Activated T-cell treated with anti-CD3 and anti-CD28 coated beads, Interleukin-2, amount 50 U/mL, for 1 hour (primary cell): ENCODE results near the gene ETV1.
"Not testable (repeated sequence)": the region's sequence is repeated elsewhere in the genome, so short reads cannot be mapped to it uniquely, and the experiment has no call there.

Experiments used
- DNase-seq: peaks from one replicate; pipeline ENCODE4 v3.0.0-alpha.2; 2020

The ETV1 gene

DNA sequence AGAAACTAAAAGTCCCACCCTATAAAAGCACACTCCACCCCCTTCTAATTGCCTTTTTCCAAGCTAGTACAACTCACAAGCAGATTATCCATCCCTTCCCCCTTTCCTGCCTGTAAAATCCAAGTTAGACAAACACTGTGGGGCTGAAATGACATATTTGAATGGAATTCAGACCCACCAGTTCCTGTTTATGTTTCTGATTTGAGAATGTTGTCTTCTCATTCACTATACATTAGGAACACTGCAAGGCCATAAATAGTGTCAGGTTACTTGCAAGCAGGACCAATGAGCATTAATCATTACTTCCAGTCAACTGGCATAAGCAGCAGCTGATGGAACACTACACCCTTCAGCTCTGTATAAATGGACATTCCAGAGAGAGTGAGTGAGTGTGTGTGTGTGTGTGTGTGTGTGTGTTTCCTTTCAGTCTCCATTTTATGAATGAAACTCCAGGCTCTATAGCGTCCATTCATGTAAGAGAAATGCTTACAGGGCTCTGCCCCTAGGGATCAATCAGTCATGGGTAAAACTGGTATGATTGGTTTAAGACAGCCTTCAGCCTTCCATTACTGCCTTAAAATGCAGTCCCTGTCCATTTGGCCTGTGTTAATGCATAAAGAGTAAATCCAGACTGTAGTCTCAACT, 69.3 kb downstream of the ETV1 start:
- DNase-seq = no peak

DNA sequence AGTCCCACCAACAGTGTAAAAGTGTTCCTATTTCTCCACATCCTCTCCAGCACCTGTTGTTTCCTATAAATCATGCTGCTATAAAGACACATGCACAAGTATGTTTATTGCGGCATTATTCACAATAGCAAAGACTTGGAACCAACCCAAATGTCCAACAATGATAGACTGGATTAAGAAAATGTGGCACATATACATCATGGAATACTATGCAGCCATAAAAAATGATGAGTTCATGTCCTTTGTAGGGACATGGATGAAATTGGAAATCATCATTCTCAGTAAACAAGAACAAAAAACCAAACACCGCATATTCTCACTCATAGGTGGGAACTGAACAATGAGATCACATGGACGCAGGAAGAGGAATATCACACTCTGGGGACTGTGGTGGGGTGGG, 71.1 kb downstream of the ETV1 start:
- DNase-seq = not testable (repeated sequence)

DNA sequence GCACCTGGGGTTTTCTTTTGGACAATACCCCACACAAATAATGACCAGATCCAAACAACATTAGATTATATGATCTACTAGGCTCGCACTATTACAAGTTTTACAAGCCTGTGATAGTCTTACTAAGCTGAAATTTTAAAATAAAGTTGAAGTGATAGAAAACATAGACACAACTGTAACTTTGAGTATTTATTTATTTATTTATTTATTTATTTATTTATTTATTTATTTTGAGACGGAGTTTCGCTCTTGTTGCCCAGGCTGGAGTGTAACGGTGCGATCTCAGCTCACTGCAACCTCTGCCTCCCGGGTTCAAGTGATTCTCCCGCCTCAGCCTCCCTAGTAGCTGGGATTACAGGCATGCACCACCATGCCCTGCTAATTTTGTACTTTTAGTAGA, 72.4 kb downstream of the ETV1 start:
- DNase-seq = not testable (repeated sequence)

DNA sequence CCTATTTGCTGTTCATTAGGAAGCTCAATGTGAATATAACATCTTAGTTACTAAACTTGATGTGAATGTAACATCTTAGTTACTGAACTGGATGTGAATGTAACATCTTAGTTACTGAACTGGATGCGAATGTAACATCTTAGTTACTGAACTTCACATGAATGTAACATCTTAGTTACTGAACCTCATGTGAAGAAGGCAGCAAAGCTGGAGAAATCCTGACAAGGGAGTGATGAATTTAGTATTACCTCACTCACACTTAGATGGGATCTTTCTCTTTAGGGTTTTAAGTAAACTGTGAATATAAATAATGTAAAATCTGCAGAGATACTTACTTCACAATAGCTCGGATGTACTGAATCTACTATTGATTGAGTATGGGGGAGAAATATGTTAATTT, 73.6 kb downstream of the ETV1 start:
- DNase-seq = no peak

DNA sequence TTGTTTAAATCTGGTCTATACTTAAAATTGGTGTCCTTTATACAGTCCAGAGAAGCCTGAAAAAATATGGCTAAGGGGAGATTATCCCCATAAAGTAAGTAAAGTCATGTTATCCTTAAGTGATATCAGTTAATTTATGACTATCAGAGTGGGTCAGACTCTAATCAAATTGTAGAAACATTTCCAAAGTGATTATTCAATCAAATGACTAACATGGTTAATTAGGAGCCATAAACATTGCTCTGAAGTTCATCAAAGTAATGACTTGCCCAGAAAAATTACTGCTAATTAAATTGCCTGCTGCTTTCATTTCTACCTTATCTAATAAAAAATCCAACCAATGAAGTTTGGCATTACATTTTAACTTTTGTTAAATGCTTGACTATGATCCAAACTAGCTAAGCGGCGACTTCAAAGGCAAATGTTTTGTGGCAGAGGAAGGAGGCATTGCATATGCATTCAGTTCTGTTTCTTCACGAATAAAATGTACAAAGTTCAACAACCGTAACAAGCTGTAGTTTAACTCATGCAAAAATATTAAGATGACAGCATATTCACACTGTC, 76.7 kb downstream of the ETV1 start:
- no peak for DNase-seq

DNA sequence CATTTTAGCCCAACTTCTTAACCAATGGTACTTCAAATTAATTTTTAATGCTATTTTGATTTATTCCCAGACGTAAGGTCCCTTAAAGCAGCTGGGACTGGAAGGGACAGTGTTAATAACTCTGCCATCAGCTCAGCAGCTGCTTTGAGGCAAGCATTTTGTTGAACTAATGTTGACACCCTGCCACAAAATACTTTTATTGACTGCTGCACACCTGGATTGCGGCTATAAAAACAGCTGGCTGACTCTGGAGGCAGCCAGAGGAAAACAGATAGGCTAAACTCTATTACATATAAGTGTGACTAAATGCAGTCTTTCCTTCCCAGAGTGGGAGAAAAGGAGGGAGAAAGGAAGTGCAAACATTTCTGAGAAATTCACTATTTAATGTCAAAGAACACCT, 77.6 kb downstream of the ETV1 start:
- no peak for DNase-seq

DNA sequence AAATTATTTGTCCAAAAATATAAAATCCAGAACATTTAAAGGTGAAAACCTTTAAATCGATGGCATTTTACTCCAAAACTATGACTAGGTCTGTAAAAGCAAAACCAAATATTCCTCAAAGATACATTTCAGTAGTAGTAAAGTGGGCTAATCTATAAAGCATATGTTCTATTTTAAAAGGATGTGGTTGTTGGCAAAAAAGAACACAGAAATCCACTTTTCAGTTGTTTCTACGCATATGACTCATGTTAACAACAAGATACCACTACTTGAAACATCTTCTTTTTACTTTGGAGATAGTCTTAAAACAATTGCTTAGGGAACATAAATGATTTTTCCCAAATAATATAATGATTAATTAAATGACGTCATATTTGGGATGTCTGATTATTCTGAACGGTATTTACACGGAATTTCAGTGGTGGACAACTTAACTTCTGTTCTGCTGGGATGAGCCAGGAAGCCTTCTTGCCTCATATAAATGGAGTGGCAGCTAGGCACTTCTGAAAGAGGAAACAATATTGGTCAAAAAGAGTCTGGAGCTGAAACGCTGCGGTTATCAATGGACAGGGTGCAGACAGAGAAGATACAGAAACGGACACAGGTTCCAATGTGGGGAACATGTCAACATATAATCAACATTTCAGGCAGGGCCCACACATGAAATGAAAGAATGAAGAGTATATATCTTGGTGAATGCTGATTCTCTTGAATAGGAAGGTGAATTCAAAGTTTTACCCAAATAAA, 78.5 kb downstream of the ETV1 start:
- DNase-seq = no peak

DNA sequence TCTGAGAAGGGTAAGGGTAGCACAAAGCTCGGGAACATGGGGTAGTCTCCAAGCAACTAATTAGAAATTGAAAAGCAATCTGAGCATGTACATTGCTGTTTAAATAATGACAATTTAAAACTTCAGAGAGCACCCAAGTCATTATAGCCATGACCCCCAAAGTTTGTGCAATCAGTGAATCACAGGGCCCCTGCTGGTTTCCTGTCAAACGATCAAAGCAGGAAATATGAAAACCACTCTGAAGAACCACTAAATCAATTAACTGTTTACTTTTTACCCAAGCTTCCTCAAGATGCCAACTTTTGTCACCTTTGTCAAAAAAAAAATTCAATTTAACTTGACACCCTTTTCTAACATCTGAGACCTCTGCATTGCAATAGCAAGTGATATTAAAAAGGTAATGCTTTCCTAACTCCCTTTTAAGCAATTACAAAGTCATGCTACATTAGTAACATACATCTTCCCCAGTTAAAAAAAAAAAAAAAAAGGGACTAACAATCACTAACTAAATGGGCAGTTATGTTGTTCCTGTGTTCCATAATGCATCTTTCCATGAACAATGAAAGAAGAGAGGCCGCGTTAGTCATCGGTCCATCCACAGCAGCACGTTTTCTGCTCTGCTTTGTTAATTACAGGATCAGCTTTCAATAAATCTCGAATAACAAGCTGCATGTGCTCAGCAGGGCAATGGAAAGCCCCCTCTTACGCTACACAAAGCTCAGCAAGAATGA, 80.6 kb downstream of the ETV1 start:
- no peak for DNase-seq

DNA sequence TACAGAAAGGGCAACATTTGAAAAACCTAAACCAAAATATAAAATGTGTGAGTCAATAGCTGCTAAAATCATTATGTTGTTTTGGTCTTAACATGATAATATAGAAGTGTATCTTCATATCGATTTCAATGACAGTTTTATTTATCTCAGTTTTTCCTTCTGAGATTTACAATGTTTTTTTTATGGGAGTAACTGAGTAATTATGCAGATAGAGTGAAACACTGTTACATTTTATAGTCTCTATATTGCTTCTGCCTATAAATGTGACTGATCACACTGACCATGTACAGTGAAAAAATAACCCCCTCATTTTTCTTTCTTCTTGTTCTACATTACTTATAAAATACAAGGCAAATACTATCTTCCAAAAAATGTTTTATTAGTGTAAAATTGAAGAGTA, 81.6 kb downstream of the ETV1 start:
- DNase-seq = no peak

DNA sequence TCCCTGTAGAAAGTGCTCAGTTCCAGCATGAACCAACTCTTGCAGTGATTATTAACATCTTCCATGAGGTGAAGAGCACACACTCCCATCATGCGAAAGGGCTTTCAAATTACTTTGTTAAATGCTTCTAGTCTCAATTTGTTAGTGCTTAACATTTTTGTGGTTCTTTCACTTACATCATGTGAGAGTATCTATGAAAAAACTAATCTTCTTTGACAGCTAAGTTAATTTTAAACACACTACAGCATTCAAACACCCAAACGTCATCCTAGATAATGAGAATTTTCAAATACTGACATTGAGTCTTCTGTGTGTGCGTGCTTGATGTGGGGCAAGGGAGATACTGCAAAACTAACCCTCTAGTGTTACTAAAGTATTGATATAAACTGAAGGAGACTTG, 84.8 kb downstream of the ETV1 start:
- DNase-seq = no peak

DNA sequence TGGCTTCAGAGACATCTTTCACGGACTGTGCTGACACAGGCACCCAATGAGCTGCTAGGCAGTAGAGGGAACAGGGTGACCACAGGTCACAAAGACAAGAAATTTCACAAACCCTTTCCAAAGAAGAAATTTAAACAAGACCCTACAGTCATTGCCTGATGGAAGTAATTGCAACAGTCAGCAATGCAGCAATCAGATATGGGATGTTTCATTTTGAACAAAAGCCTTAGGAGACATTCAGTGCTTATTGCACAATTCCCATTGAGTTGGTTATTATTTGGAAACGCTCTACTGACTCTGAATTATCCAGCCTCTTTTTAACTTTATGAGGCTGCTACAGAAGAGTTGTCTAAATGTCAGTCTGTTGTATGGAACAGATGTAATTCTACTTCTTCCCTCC, 85.5 kb downstream of the ETV1 start:
- DNase-seq = no peak

DNA sequence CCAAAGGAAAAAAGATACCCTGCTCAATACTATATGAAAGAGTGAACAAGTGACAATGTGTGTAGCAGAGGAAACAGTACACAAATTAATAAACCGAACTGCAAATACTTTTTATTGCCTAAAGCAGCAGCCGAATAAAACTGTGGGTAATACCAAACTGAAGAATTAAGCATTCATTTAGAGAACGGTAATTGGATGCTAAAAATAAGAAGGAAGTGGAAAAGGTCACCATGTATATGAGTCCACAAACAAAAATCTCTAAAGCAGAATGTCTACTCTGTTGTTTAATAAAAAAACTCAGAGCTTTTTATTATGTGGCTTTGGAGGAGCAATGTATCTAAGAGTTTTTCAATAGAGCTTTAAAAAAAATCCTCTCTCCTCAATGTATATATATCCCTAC, 87.9 kb downstream of the ETV1 start:
- no peak for DNase-seq

DNA sequence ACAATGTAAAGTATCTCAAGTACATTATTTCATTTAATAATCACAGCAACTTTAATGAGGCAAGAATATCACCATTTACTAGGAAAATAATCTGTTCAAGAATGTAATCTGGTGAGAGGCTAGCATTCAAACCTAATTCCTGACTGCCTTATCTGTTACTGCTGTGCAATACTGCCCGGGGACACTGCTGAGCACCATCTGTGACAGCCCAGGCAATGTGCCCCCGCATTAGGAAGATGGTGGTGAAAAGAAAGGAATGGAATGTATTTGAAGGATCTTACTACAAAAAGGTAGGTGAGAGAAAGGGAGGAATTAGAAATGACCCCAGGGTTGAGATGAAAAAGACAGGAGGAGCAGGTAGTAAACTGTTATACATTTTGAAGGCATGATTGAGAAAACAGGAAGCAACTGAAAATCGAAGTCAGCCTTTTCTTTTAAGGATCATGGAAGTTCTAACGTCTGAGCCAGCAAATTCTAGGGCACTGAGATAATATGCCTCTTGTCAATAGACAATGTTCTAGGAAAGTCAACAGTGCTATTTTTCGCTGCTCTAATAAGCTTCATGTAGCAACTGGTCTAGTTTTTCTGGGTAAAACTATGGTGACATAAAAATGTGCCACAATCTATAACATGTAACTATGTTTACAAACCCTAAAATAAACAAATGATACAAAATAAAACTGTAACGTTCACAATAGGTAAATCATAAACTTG, 90.4 kb downstream of the ETV1 start:
- no peak for DNase-seq

DNA sequence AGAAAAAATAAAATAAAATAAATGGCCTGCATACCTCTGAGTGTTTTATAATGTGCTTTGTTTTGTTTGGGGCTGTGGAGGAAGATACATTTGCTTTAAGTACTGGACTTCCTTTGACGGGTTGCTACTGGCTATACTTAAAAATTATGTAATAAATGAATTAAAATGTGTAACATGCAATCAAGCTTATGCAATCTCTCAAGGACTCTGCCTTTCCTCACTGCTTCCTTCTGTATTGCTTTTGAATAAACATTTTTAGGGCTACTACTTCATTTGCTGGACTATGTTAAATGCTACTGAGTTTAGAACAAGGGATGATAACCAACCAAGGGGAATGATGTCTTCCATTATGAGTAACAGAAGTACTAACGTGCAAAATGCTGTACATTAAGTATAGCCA, 91.6 kb downstream of the ETV1 start:
- no peak for DNase-seq

DNA sequence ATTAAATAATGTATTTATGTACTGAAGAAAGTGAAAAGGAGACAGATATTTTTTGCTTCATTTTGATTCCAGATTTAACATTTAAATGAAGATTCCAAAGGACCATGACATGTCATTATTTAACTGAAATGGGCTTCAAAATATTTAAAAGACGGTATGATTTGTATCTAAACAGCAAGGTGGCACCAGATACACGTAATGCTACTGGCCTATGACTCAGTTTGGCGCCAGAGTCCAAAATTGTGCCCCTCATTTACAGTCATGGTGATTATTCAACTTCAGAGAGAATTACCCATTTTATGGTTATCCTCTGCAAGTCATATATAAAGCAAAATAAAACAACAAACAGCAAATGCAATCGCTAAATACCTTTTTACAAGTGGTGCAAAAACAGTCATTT, 94.5 kb downstream of the ETV1 start:
- DNase-seq = no peak

DNA sequence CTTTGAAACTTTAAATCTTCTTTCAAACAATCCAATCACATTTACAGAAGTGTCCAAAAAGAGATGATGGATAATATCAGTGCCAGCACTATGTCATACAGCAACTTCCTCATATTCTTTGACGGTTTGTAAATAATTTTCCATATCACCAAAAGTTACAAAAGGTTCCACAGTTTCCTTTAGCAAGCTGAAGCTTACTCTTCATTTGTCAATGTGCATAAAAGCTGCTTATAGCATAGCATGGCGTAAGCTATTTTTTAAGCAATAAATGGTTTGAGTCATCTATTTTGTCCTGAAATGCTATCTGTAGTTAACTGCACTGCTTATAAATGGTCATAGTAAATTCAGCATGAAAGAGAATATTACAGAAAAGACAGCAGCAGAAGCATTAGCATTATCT, 95.1 kb downstream of the ETV1 start:
- no peak for DNase-seq

DNA sequence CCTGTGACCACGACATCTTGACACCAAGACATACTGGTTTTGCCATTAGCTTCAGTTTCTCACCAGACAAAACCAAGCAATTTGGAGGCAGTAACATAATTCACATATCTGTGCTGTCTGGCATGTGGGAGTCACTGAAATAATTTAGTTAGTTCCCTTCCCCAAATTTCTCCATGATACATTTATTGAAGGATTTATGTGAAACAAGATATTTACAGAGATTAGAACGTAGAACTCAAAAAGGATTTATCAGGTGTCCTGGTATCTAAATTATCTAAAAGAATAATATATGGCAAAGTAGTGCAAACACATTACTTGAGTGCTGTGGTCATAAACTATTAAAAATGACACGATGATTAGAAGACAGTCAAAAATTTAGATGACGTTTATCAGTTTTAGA, 98.7 kb downstream of the ETV1 start:
- no peak for DNase-seq

DNA sequence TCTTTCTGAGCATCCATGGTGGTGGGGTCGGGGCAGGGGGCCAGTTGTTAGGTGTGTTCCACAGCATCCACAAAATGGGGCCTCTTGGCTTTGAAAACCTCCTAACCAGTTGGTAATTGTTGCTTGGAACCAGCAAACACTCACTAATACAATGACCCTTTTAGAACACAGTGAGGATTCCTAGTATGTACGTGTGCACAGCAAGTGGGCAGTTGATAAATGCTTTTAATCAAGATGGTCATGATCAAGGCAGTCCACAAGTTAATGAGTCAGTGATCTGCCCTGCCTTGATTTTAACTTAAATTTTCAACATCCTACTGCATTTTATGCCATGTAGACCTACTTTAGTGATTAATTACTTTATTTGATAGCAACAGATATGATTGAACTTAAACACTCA, 103.1 kb downstream of the ETV1 start:
- no peak for DNase-seq

DNA sequence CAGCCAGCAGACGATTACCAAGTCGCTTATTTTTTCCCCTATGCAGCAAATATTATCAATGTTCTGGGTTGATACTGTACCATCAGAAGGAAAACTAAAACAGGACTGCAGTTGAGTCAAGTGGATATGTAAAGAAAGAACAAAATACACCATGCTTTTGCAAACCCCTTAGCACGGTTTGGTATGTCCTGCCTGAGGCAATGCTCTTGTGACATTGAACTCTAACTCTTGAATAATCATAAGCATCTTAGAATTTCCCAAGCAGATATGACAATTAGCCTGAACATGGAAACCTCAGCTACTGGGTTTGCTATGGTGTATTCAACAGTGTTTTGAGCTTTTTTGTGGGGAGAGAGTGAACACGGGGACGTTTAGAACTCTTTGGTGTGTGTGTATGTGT, 107.4 kb downstream of the ETV1 start:
- DNase-seq = no peak

DNA sequence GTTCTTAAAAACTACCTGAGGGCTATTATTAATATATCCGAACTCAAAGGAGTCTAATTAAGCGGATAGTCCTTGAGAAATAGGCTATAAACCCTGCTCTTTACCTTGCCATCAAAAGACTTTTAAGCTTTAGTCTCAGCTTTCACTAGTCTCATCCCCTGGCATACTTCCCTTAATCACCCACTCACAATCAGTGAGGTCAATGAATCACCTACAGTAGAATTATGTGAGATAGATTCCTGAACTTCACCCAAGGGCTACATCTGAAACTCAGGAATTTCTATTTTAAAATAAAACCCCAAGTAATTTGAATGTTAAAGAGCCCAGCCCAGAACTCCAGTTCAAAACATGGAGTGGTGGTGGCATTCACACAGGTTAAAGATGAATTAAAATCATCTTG, 108.7 kb downstream of the ETV1 start:
- DNase-seq = no peak

DNA sequence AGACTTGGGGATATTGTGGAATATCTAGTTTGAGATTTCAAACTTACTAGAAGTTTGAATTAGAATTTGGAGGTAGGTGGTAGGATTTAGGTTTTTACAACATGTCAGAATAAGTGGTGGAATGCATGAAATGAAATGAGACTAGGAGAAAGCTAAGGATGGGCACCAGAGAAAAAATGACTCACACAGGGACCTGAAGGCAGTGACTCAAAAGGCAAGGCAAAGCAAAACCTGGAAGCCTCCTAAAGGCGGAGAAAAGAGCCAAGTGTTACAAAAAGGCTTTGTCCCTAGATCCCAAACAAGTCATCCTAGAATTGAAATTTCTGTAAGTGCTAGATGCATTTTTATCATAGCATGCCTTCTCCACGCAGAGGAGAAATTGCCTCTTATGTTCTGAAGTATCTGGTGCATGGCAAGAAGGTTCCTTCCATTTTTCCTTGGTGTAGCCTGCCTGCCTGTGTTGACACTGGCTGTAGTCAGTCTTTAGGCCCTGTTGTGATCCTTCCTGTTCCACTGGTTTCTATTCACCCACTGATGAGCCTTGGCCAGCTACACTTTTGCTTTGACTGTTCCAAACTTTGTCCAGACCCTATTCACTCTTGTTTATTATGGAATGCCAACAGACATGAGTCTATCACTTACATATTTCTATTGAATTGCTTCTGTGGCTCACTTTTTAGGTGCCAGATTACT, 109.3 kb downstream of the ETV1 start:
- no peak for DNase-seq

DNA sequence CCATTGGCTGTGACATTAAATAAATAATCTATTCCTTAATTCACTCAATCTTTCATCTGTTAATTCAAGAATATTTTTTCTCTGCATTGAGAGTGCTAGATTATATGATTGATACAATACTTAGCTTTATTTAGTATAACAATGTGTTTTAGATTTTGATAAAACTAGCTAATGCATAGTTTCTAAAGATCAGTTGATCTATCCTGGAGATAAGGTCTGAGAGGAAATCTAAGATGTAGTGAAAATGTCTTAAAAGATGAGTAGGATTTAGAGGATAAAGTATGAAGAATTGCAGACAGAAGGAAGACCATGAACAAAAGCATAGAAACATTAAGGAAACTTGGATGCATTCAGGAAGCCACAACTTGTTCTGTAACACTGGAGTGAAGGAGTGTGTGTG, 110.3 kb downstream of the ETV1 start:
- DNase-seq = no peak

DNA sequence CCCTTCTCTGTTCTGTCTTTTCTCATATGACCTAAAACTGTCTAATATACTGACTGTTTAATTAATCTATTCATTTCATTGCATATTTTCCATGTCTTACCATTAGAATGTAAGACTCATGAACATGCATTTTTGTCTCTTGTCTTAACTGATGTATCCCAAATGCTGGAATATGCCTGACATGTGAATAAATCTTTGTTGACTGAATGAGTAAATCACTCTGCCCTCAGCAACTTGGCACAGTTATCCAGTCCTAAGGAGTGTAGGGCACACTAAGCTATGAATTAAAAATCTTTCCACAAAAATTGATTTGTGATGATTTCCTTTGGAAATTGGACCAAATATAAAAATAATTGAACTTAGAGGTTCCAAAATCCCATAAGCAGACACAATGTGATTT, 111.3 kb downstream of the ETV1 start:
- DNase-seq = no peak
